GM12874 (cell line): Measurements from ENCODE around the gene SMC4.

Experiments
- CTCF ChIP-seq: IDR thresholded peaks from 2 replicates; pipeline ENCODE4 v1.5.1; 2011; ENCODE audit warnings: low read depth, mild to moderate bottlenecking, control low read depth, low read length, moderate library complexity; ENCODE audit not compliant: insufficient read depth

The SMC4 gene

DNA sequence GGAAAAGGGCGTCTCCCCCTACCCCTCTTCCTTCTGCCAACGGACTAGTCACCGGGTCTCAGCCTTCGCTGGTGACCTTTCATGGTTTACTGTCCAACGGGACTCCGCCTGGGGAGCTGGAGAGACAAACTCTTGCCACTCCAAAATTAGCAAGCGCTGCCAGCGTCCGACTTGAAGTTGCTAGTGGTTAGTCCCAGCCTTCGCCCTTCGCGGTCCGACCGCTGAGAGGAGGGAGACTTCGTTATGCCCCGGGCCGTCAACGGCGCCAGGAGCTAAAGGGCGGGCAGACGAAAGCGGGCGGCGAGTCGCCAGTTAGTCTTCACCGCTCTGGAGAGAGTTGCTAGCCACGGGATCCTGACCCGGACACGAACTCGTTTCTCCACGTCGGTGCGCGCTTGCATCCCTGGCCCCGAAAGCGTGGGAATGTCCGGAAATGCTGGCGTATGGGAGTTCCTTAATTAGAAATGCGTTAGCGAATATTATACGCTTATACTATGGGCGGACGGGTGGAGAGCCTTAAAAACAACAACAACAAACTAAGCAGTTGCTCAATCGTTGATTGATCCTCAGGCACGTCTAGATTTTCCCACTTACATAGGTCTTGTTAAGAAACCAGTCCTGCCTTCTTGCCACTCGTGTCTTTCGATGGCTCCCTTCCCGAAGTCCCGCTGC is 716 bp downstream of the SMC4 start:
- TF ChIP-seq CTCF: no peak

GRCh38 chr3:160400702-160401150 is 1.3 kb downstream of the SMC4 start:
- TF ChIP-seq CTCF: no peak

- no peak for TF ChIP-seq CTCF
Measured at GRCh38 chr3:160401291-160402095, 2.0 kb downstream of the SMC4 start.

DNA sequence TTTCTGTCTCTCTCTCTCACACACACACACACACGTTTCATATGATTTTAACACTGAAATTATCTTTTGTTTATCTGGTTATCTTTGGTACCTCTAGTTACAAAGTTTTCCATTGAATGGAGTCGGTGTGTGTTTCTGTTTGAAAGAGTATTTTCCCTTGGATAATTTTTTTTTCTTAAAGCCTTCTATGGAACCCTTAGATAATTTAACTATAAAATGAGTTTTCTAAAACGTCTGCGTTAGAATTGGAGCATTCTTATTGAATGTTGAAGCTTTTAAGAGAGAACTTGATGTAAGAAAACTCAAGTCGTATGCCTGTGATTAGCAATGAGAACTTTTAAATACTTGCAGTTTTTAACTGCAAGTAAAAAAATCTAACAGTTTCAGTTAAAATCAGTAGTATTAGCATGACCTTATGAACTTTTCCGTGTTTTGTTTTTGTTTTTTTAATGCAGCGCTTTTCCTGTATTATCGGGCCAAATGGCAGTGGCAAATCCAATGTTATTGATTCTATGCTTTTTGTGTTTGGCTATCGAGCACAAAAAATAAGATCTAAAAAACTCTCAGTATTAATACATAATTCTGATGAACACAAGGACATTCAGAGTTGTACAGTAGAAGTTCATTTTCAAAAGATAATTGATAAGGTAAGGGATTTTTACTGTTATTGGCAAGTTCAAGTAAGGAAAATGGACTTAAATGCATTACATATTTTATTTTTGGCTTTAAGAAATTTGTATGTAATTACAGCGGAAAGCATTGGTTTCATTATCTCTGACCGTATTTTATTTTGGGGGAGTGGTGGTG is 3.0 kb downstream of the SMC4 start:
- no peak for TF ChIP-seq CTCF

GRCh38 chr3:160403028-160403545 is 3.6 kb downstream of the SMC4 start:
- no peak for TF ChIP-seq CTCF

GRCh38 chr3:160403796-160404470 is 4.5 kb downstream of the SMC4 start:
- TF ChIP-seq CTCF: no peak
